ENCODE data around the gene FBXO30.

The FBXO30 gene

DNA sequence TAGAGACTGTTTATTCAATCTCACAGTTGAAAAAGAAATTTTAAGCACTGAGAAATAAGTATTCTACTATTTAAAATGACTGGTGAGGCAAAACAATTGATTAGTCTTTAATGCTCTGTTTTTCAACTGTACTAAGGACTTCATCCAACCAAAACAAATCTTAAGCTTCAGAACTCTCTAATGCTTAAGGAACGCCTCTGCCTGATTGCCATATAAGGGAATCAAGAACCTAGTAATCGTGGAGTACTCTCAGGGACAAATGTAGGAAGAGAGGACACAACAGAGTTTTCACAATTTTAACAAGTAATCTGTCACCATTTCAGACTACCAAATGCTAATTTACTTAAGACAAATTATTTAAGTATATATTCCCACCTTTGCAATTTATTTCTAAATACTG, 16.1 kb downstream of the FBXO30 start:
- H3K9me3 ChIP-seq (replicated peaks in 1 of 11), result peaks cover 0 to 12% (median 0%) of the 10 kb centered on the region in 11 experiments; a peak in 7 of 22 replicates
- no peaks in the 10 kb centered on the region for H3K27me3 ChIP-seq
- no peak overlapping the region for H3K4me2 ChIP-seq
- no peak overlapping the region for H3K4me3 ChIP-seq
- peaks cover 31 to 79% (median 43%) of the 10 kb centered on the region in 11 experiments for H3K36me3 ChIP-seq
- H4K20me1 ChIP-seq, result peaks cover 4 to 88% (median 29%) of the 10 kb centered on the region in 11 experiments; a peak in 17 of 22 replicates
- no peak overlapping the region for H3K9ac ChIP-seq
- TF ChIP-seq Cebpa-rat (IDR thresholded peaks at IDR 0.05), result no peak
- no peak overlapping the region for H3K27ac ChIP-seq
- H3K4me1 ChIP-seq, result no peaks in the 10 kb centered on the region

GRCh38 chr6:145789443-145789842, 25.2 kb downstream of the FBXO30 start:
- no peak overlapping the region for H3K9ac ChIP-seq
- peaks cover 0 to 10% (median 0%) of the 10 kb centered on the region in 11 experiments; a peak in 1 of 22 replicates for H4K20me1 ChIP-seq
- H3K4me3 ChIP-seq, result no peak overlapping the region
- H3K27me3 ChIP-seq, result no peaks in the 10 kb centered on the region
- peaks cover 0 to 8% (median 0%) of the 10 kb centered on the region in 10 experiments; a peak in 4 of 20 replicates for H3K4me1 ChIP-seq
- H3K4me2 ChIP-seq, result no peak overlapping the region
- H3K27ac ChIP-seq, result no peak overlapping the region
- no peak for TF ChIP-seq Cebpa-rat (IDR thresholded peaks at IDR 0.05)
- peaks cover 40 to 83% (median 48%) of the 10 kb centered on the region in 11 experiments for H3K36me3 ChIP-seq
- peaks cover 40 to 66% (median 53%) of the 10 kb centered on the region in 11 experiments for H3K9me3 ChIP-seq (replicated peaks in 1 of 11)

GRCh38 chr6:145787688-145788087, 26.9 kb downstream of the FBXO30 start:
- TF ChIP-seq Cebpa-rat (IDR thresholded peaks at IDR 0.05), result no peak
- no peaks in the 10 kb centered on the region for H3K27me3 ChIP-seq

DNA sequence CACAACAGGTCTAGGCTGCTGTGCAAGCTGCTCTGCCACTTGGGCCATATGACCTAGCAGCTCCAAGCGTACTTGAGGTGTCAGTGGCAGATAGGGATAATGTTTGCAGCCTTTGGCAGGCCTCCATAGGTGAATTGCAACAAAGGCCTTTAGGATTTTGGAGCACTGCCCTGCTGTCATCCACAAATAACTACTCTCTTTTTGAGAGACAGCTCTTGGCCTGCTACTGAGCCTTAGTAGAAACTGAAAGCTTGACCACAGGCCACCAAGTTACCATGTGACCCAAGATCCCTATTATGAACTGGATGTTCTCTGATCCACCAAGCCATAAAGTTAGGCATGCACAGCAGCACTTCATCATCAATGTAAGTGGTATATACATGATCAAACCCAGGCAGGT, 29.9 kb downstream of the FBXO30 start:
- TF ChIP-seq Cebpa-rat (IDR thresholded peaks at IDR 0.05), result no peak
- no peak overlapping the region for H3K4me3 ChIP-seq
- H3K36me3 ChIP-seq, result peaks cover 6 to 44% (median 21%) of the 10 kb centered on the region in 11 experiments; a peak in 18 of 22 replicates
- H4K20me1 ChIP-seq, result peaks cover 0 to 4% (median 0%) of the 10 kb centered on the region in 11 experiments; a peak in 1 of 22 replicates
- peaks cover 0 to 15% (median 0%) of the 10 kb centered on the region in 10 experiments; a peak in 5 of 20 replicates for H3K4me1 ChIP-seq
- H3K27ac ChIP-seq, result no peak overlapping the region
- no peaks in the 10 kb centered on the region for H3K27me3 ChIP-seq
- H3K9ac ChIP-seq, result no peak overlapping the region
- peak overlapping the region in 2 of 11 experiments; percentile 0 to 21; a peak in 1 of 22 replicates for H3K4me2 ChIP-seq
- H3K9me3 ChIP-seq (replicated peaks in 1 of 11), result peaks cover 3 to 31% (median 13%) of the 10 kb centered on the region in 11 experiments; a peak in 16 of 22 replicates

More at GRCh38 chr6:145787688-145788087, 26.9 kb downstream of the FBXO30 start:
- H3K9ac ChIP-seq, result no peak overlapping the region
- no peak overlapping the region for H3K4me3 ChIP-seq
- H3K36me3 ChIP-seq, result peaks cover 26 to 66% (median 43%) of the 10 kb centered on the region in 11 experiments
- H3K4me2 ChIP-seq, result no peak overlapping the region
- H3K9me3 ChIP-seq (replicated peaks in 1 of 11), result peaks cover 33 to 57% (median 40%) of the 10 kb centered on the region in 11 experiments
- H3K4me1 ChIP-seq, result peaks cover 0 to 15% (median 0%) of the 10 kb centered on the region in 10 experiments; a peak in 5 of 20 replicates
- H3K27ac ChIP-seq, result no peak overlapping the region
- H4K20me1 ChIP-seq, result peaks cover 0 to 4% (median 0%) of the 10 kb centered on the region in 11 experiments; a peak in 1 of 22 replicates

GRCh38 chr6:145783796-145784195, 30.8 kb downstream of the FBXO30 start:
- peak overlapping the region in 1 of 11 experiments; percentile 18; a peak in 1 of 22 replicates for H3K4me2 ChIP-seq
- H3K27me3 ChIP-seq, result no peaks in the 10 kb centered on the region
- peaks cover 0 to 15% (median 0%) of the 10 kb centered on the region in 10 experiments; a peak in 5 of 20 replicates for H3K4me1 ChIP-seq
- H3K27ac ChIP-seq, result no peak overlapping the region
- H3K4me3 ChIP-seq, result no peak overlapping the region
- peaks cover 0 to 23% (median 7%) of the 10 kb centered on the region in 11 experiments; a peak in 10 of 22 replicates for H3K9me3 ChIP-seq (replicated peaks in 1 of 11)
- TF ChIP-seq Cebpa-rat (IDR thresholded peaks at IDR 0.05), result no peak
- H3K36me3 ChIP-seq, result peaks cover 6 to 35% (median 18%) of the 10 kb centered on the region in 11 experiments; a peak in 17 of 22 replicates
- H3K9ac ChIP-seq, result no peak overlapping the region
- no peaks in the 10 kb centered on the region for H4K20me1 ChIP-seq

- Histone ChIP-seq H3K4me2 (no peak overlapping the region), H3K9me3 (replicated peaks in 1 of 11) (peaks cover 0 to 14% (median 0%) of the 10 kb centered on the region in 11 experiments; a peak in 7 of 22 replicates), H3K36me3 (no peaks in the 10 kb centered on the region), H4K20me1 (no peaks in the 10 kb centered on the region), H3K4me3 (no peak overlapping the region), H3K9ac (no peak overlapping the region), H3K4me1 (no peaks in the 10 kb centered on the region), H3K27me3 (no peaks in the 10 kb centered on the region), H3K27ac (no peak overlapping the region)
- TF ChIP-seq Cebpa-rat (IDR thresholded peaks at IDR 0.05), result no peak
Measured at GRCh38 chr6:145772846-145773245, 41.7 kb downstream of the FBXO30 start.

GRCh38 chr6:145765449-145765848, 49.1 kb downstream of the FBXO30 start:
- H3K4me2 ChIP-seq, result no peak overlapping the region
- no peak overlapping the region for H3K27ac ChIP-seq
- no peaks in the 10 kb centered on the region for H3K27me3 ChIP-seq
- no peak for TF ChIP-seq Cebpa-rat (IDR thresholded peaks at IDR 0.05)
- no peak overlapping the region for H3K9ac ChIP-seq
- H3K4me1 ChIP-seq, result peaks cover 0 to 4% (median 0%) of the 10 kb centered on the region in 10 experiments; a peak in 1 of 20 replicates
- H3K4me3 ChIP-seq, result no peak overlapping the region
- no peaks in the 10 kb centered on the region for H3K36me3 ChIP-seq
- no peaks in the 10 kb centered on the region for H4K20me1 ChIP-seq
- peaks cover 0 to 5% (median 0%) of the 10 kb centered on the region in 11 experiments; a peak in 7 of 22 replicates for H3K9me3 ChIP-seq (replicated peaks in 1 of 11)

DNA sequence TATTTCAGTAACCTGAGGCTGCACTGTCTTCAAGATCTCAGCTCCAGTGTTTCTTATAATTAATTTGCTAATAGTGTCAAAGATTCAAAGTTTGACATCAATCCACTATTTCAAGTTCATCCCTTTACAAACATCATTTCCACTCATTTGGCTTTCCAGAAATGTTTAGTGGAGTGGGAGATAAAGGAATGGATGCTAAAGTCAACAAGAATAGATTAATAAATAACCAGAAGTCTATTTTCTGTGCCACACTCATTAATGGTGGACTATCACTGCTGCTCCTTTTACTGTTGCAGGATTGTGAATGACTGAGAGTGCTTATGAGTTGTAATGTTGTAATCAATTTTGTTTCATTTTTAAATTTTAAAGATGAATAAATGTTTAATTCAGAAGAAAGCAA, 50.9 kb downstream of the FBXO30 start:
- Histone ChIP-seq H3K4me2 (no peak overlapping the region), H3K9ac (no peak overlapping the region), H3K27me3 (no peaks in the 10 kb centered on the region), H4K20me1 (no peaks in the 10 kb centered on the region), H3K4me1 (peaks cover 0 to 4% (median 0%) of the 10 kb centered on the region in 10 experiments; a peak in 1 of 20 replicates), H3K27ac (no peak overlapping the region), H3K9me3 (replicated peaks in 1 of 11) (no peaks in the 10 kb centered on the region), H3K4me3 (no peak overlapping the region), H3K36me3 (no peaks in the 10 kb centered on the region)
- TF ChIP-seq Cebpa-rat (IDR thresholded peaks at IDR 0.05), result no peak

- Histone ChIP-seq H3K9me3 (replicated peaks in 1 of 11) (no peaks in the 10 kb centered on the region), H3K27me3 (no peaks in the 10 kb centered on the region), H3K27ac (no peak overlapping the region), H3K9ac (no peak overlapping the region), H3K36me3 (no peaks in the 10 kb centered on the region), H4K20me1 (no peaks in the 10 kb centered on the region), H3K4me3 (no peak overlapping the region), H3K4me1 (peaks cover 0 to 4% (median 1%) of the 10 kb centered on the region in 10 experiments; a peak in 9 of 20 replicates), H3K4me2 (0 out of 22 replicates have a peak overlapping the region, but pooled peaks of 1 of the 11 experiments have one; percentile 12)
- TF ChIP-seq Cebpa-rat (IDR thresholded peaks at IDR 0.05), result no peak
Measured at GRCh38 chr6:145761584-145761983, 53.0 kb downstream of the FBXO30 start.

Data from BLaER1 treated with 17β-estradiol and CSF1 and Interleukin-3, amounts not matched to agents 10 nM and 100 nM (cell line).